CD4-positive, alpha-beta T cell treated with Interleukin-17A for 1 hour (primary cell): ENCODE results near the gene LGALS7.

ENCODE experiments used
- DNase-seq: peaks from one replicate; pipeline ENCODE4 v3.0.0-alpha.2; 2020

The LGALS7 gene

GRCh38 chr19:38725469-38726283 lies 47.6 kb downstream of the LGALS7 start:
- no peak for DNase-seq

- no peak for DNase-seq
Measured at GRCh38 chr19:38723990-38724854, 49.1 kb downstream of the LGALS7 start.

DNA sequence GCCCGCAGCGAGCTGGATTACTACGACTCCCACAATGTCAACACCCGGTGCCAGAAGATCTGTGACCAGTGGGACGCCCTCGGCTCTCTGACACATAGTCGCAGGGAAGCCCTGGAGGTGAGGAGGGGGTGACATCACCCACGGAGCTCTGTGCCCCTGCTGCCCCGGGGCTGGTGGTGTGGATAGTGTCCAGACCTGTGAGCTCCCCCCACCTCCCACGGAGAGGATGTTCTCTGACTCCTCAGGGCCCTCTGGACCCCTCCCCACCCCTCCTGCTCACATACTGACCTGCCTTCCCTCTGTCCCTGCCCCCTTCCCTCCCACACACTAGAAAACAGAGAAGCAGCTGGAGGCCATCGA lies 49.7 kb downstream of the LGALS7 start:
- DNase-seq: no peak

- DNase-seq: no peak
Measured at GRCh38 chr19:38722947-38723605, 50.2 kb downstream of the LGALS7 start.

DNA sequence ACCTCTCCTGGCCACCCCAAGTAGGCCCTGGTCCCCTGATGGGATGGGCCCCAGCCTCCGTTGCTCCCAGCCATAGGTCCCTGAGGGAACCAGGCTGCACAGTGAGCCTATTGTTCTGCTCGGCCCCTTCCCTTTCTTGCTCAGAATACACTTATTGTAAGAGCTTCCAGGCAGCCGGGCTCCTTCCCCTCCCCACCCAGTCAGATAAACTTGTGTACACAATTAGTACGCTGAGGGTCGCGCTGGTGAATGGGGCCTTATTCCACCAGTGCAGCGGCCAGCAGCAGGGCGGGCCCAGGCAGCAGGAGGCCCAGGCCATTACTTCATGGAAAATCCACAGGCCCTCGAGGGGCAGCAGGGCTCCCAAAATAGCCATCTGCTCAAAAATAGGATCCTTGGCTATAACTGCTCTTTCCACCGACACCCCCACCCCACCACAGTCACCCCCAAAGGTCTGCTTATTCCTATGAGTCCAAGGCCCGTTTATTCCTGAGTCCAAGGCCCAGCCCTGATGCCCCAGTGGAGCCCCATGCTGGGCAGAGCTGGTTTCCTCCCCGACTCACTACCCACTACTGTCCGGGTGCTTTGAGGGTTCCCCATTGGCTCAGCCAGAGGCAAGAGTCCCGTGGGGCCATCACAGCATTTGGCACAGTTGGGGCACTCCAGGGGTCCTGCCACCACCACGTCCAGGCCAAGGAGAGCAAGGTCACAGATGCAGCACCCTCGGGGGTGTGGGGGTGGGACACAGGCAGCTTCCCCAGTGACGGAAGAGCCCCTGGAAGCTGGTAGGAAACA lies 51.1 kb downstream of the LGALS7 start:
- DNase-seq: no peak

GRCh38 chr19:38721496-38721895 lies 51.8 kb downstream of the LGALS7 start:
- DNase-seq: no peak
